GM23248 (cell line): ENCODE measurements around the gene ITGAV. TPM values are rescaled to one million over a fixed set of nuclear protein-coding genes. Genes with fewer than 3 reads are reported as not detected.
"Not testable (repeated sequence)": the region's sequence is repeated elsewhere in the genome, so short reads cannot be mapped to it uniquely, and the experiment has no call there.

ENCODE experiments used
- DNase-seq: peaks from one replicate; pipeline ENCODE4 v3.0.0-alpha.2; 2015
- H2AFZ ChIP-seq: fragments of 200-600 bp; sonication (generic); 2 replicates; pipeline ENCODE4 v1.6.1; 2016; ENCODE audit warnings: antibody characterized with exemption
- H3F3A ChIP-seq: fragments of 200-600 bp; sonication (generic); 2 replicates; pipeline ENCODE4 v1.6.1; 2016; ENCODE audit warnings: mild to moderate bottlenecking, antibody characterized with exemption, mixed run types; ENCODE audit not compliant: insufficient read depth
- H3K27ac ChIP-seq: fragments of 200-600 bp; sonication (generic); 2 replicates; pipeline ENCODE4 v1.5.1; 2016; ENCODE audit warnings: mild to moderate bottlenecking
- H3K27me3 ChIP-seq: fragments of 200-600 bp; sonication (generic); replicated peaks from 2 replicates; pipeline ENCODE4 v1.6.1; 2016; ENCODE audit warnings: mild to moderate bottlenecking; ENCODE audit not compliant: insufficient read depth
- H3K36me3 ChIP-seq: fragments of 200-600 bp; sonication (generic); 2 replicates; pipeline ENCODE4 v1.6.1; 2016; ENCODE audit warnings: low read depth, mild to moderate bottlenecking
- H3K4me1 ChIP-seq: fragments of 200-600 bp; sonication (generic); 2 replicates; pipeline ENCODE4 v1.6.1; 2016; ENCODE audit warnings: mild to moderate bottlenecking; ENCODE audit not compliant: insufficient read depth
- H3K4me2 ChIP-seq: fragments of 200-600 bp; sonication (generic); one replicate; pipeline ENCODE4 v1.6.1; 2016; ENCODE audit warnings: mild to moderate bottlenecking; ENCODE audit not compliant: unreplicated experiment
- H3K4me3 ChIP-seq: fragments of 200-600 bp; sonication (generic); 2 replicates; pipeline ENCODE4 v1.5.1; 2016; ENCODE audit warnings: mild to moderate bottlenecking
- H3K79me2 ChIP-seq: fragments of 200-600 bp; sonication (generic); 2 replicates; pipeline ENCODE4 v1.6.1; 2016; ENCODE audit warnings: mild to moderate bottlenecking; ENCODE audit not compliant: insufficient read depth
- H3K9ac ChIP-seq: fragments of 200-600 bp; sonication (generic); 2 replicates; pipeline ENCODE4 v1.6.1; 2016; ENCODE audit warnings: mild to moderate bottlenecking
- H3K9me2 ChIP-seq: fragments of 200-600 bp; sonication (generic); 2 replicates; pipeline ENCODE4 v1.6.1; 2016; ENCODE audit warnings: mixed run types, mild to moderate bottlenecking, moderate library complexity; ENCODE audit not compliant: insufficient read depth
- H3K9me3 ChIP-seq: fragments of 200-600 bp; sonication (generic); one replicate; pipeline ENCODE4 v1.6.1; 2017; ENCODE audit warnings: low read depth
- H4K20me1 ChIP-seq: fragments of 200-600 bp; sonication (generic); 2 replicates; pipeline ENCODE4 v1.6.0; 2016; ENCODE audit not compliant: insufficient read depth
- EZH2 ChIP-seq: fragments of 200-600 bp; sonication (generic); IDR thresholded peaks from 2 replicates; pipeline ENCODE4 v1.6.1; 2018; ENCODE audit warnings: antibody characterized with exemption, mild to moderate bottlenecking; ENCODE audit not compliant: insufficient read depth, poor library complexity, severe bottlenecking
- EZH2phosphoT487 ChIP-seq: fragments of 200-600 bp; sonication (generic); IDR thresholded peaks from 2 replicates; pipeline ENCODE4 v1.6.1; 2018; ENCODE audit warnings: antibody characterized with exemption, moderate library complexity, mild to moderate bottlenecking, low read depth; ENCODE audit not compliant: insufficient read depth
- WGBS, 2 experiments: methylation state at CpG; one replicate each; pipeline ENCODE4 v1.1.6; 2015 to 2017; ENCODE audit warnings: low lambda C conversion rate in 2 of 2, low coverage in 1 of 2; ENCODE audit errors: missing lambda C conversion rate in 2 of 2; 5-methylcytosine and 5-hydroxymethylcytosine counted together
- in situ Hi-C: fragments of 300-500 bp; cut with MboI; formaldehyde crosslinking; loops from 2 replicates; pipeline ENCODE4 v1.15.0; 2020
- polyA plus RNA-seq: library from polyadenylated mRNA; unstranded; fragments of >200 nt; fragmentation: Nextera tagmentation; extraction: Ambion mirVana; gene quantifications from 2 replicates; pipeline ENCODE4 v1.2.1, GENCODE V29; 2016
- total RNA-seq: library from RNA; depleted of rRNA; stranded (reverse); fragments of >200 nt; shearing (Covaris generic); gene quantifications from 2 replicates; pipeline ENCODE4 v1.2.3, GENCODE V29; 2014

ITGAV gene
- total and polyA plus RNA-seq, 2 experiments from 2014 or later = 61.9 to 250 TPM

DNA sequence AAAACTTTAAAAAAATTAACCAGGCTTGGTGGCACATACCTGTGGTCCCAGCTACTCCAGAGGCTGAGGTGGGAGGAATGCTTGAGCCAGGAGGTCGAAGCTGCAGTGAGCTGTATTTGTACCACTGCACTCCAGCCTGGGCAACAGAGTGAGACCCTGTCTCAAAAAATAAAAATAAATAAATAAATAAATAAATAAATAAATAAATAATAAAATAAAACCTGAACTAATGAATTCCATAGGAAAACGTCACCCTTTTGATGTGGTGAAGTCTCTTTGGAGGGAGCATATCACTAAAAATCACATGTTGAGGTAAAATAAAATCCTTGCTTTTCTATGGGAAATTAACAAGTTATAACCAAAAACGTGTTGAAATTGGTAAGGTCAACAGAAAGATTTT, 29.6 kb upstream of the ITGAV start:
- Histone ChIP-seq H3K4me2 (no peak overlapping the region), H3K36me3 (no peaks in the 10 kb centered on the region), H2AFZ (no peak overlapping the region), H3K27ac (no peak overlapping the region), H3K4me1 (no peaks in the 10 kb centered on the region), H3K27me3 (no peaks in the 10 kb centered on the region), H3K9ac (no peak overlapping the region), H3F3A (no peaks in the 10 kb centered on the region), H3K79me2 (no peaks in the 10 kb centered on the region), H3K9me3 (no peaks in the 10 kb centered on the region), H4K20me1 (no peaks in the 10 kb centered on the region), H3K9me2 (no peaks in the 10 kb centered on the region), H3K4me3 (no peak overlapping the region)
- in situ Hi-C loops = no loop called here
- WGBS, 2 experiments = 58 to 74% methylated on average over 3 of the region's 3 CpGs
- no peak for DNase-seq
- TF ChIP-seq EZH2 = no peak
- TF ChIP-seq EZH2phosphoT487 = no peak

DNA sequence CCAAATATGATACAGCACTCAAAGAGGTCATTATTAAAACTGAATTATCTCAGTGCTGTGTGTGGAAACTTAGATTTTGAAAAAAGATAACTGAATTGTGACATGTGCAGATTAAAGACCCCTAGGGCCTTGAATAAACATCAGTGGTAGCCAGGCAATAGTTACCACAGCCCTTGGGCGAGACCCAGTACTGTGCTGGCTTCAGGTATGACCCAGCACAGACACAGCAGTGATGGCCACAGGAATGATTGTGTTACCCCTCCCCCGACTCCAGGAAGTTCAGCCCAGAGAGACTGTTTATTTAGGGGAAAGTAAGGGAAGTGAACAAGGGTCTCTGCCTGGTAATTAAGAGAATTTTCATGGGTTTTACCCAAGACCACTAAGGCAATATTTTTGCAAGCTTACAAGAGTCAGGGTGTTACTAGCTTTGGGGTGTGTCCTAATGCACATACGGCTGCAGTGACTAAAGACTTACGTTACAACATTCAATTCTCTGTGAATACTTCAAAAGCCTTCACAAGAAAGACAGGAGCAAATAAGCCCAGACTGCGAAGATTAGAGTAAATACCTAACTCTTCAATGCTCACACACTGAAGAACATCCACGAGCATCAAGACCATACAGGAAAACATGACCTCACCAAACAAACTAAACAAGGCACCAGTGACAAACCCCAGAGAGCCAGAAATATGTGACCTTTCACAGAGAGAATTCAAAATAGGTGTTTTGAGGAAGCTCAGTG, 28.2 kb upstream of the ITGAV start:
- Histone ChIP-seq H3K4me3 (no peak overlapping the region), H3K27ac (no peak overlapping the region), H3K9me3 (no peaks in the 10 kb centered on the region), H3F3A (no peaks in the 10 kb centered on the region), H2AFZ (no peak overlapping the region), H3K79me2 (no peaks in the 10 kb centered on the region), H4K20me1 (no peaks in the 10 kb centered on the region), H3K36me3 (no peaks in the 10 kb centered on the region), H3K4me2 (no peak overlapping the region), H3K4me1 (no peaks in the 10 kb centered on the region), H3K27me3 (no peaks in the 10 kb centered on the region), H3K9me2 (no peaks in the 10 kb centered on the region), H3K9ac (no peak overlapping the region)
- DNase-seq = no peak
- no peak for TF ChIP-seq EZH2
- TF ChIP-seq EZH2phosphoT487 = no peak
- in situ Hi-C loops = no loop called here
- WGBS, 2 experiments = 81 to 85% methylated on average over 6 of the region's 6 CpGs

DNA sequence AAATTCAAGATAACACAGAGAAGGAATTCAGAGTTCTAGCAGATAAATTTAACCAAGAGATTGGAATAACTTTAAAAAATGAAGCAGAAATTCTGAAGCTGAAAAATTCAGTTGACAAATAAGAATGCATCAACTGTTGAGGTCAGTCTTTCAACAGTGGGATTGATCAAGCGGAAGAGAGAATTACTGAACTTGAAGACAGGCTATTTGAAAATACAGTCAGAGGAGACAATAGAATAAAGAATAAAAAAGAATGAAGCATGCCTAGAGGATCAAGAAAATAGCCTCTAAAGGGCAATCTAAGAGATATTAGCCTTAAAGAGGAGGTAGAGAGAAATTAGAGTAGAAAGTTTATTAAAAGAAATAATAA, 27.7 kb upstream of the ITGAV start:
- no peak overlapping the region for H3K4me3 ChIP-seq
- no peak overlapping the region for H3K9ac ChIP-seq
- no peaks in the 10 kb centered on the region for H3K9me3 ChIP-seq
- no peaks in the 10 kb centered on the region for H3K79me2 ChIP-seq
- H4K20me1 ChIP-seq = no peaks in the 10 kb centered on the region
- no peak overlapping the region for H3K4me2 ChIP-seq
- no peaks in the 10 kb centered on the region for H3K27me3 ChIP-seq
- no peaks in the 10 kb centered on the region for H3K36me3 ChIP-seq
- no peaks in the 10 kb centered on the region for H3F3A ChIP-seq
- no peaks in the 10 kb centered on the region for H3K4me1 ChIP-seq
- in situ Hi-C loops = no loop called here
- WGBS, 2 experiments = 95 to 100% methylated on average over 1 of the region's 1 CpG
- TF ChIP-seq EZH2 = no peak
- no peak for TF ChIP-seq EZH2phosphoT487
- H3K9me2 ChIP-seq = no peaks in the 10 kb centered on the region
- no peak for DNase-seq
- no peak overlapping the region for H2AFZ ChIP-seq
- no peak overlapping the region for H3K27ac ChIP-seq

DNA sequence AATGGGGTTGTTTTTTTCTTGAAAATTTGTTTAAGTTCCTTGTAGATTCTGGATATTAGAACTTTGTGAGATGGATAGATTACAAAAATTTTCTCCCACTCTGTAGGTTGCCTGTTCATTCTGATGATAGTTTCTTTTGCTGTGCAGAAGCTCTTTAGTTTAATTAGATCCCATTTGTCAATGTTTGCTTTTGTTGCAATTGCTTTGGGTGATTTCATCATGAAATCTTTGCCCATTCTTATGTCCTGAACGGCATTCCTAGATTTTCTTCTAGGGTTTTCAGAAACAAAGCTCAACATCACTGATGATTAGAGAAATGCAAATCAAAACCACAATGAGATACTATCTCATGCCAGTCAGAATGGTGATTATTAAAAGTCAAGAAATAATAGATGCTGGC, 21.3 kb upstream of the ITGAV start:
- H3K27me3 ChIP-seq, DNase-seq, H3K79me2 ChIP-seq, H3F3A ChIP-seq, H3K9ac ChIP-seq, H3K9me2 ChIP-seq, H4K20me1 ChIP-seq, H3K4me3 ChIP-seq, H3K27ac ChIP-seq, in situ Hi-C loops, H3K4me2 ChIP-seq, H3K36me3 ChIP-seq, H3K9me3 ChIP-seq, H2AFZ ChIP-seq: not testable (repeated sequence)
- H3K4me1 ChIP-seq = peaks cover 14% of the 10 kb centered on the region
- 91 to 93% methylated on average over 1 of the region's 1 CpG for WGBS, 2 experiments

DNA sequence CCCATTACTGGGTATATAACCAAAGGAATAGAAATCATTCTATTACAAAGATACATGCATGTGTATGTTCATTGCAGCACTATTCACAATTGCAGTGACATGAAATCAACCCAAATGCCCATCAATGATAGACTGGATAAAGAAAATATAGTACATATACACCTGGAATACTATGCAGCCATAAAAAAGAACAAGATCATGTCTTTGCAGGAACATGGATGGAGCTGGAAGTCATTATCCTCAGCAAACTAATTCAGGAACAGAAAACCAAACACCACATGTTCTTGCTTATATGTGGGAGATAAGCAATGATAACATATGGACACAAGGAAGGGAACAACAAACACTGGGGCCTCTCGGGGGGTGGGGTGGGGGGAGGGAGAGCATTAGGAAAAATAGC, 20.7 kb upstream of the ITGAV start:
- not testable (repeated sequence) for H3F3A ChIP-seq, H4K20me1 ChIP-seq

More for the DNA sequence above, 20.7 kb upstream of the ITGAV start:
- H3K9me2 ChIP-seq, H3K9ac ChIP-seq, DNase-seq, H3K36me3 ChIP-seq, H3K4me2 ChIP-seq, H3K4me3 ChIP-seq, H3K27ac ChIP-seq, H3K79me2 ChIP-seq, H3K9me3 ChIP-seq, in situ Hi-C loops, H2AFZ ChIP-seq, H3K27me3 ChIP-seq: not testable (repeated sequence)
- WGBS, 2 experiments = 96 to 100% methylated on average over 1 of the region's 1 CpG
- peaks cover 14% of the 10 kb centered on the region for H3K4me1 ChIP-seq
